Cardiac fibroblast (primary cell): ENCODE measurements around the gene GPATCH2L.

Source experiments
- DNase-seq, 2 donors: peaks; one replicate each; pipeline versions ENCODE4 v3.0.0 to v3.0.0-alpha.2; 2010; ENCODE audit warnings: low read depth in 2 of 2
- H3K4me3 ChIP-seq, 2 donors: replicated peaks in 1 of 2; 1 replicate in 1 of 2; 2 replicates in 1 of 2; pipeline ENCODE4 v1.5.1; 2011; ENCODE audit warnings: low read depth in 2 of 2, low read length in 2 of 2, mild to moderate bottlenecking in 2 of 2, moderate library complexity in 1 of 2
- CTCF ChIP-seq: IDR thresholded peaks from one replicate; pipeline ENCODE4 v1.5.1; 2011; ENCODE audit warnings: low read depth, mild to moderate bottlenecking, low read length, inconsistent platforms

The GPATCH2L gene

GRCh38 chr14:76126076-76126475 lies 25.6 kb upstream of the GPATCH2L start:
- no peak for TF ChIP-seq CTCF
- DNase-seq, result no peak
- no peak overlapping the region for H3K4me3 ChIP-seq

- no peak for DNase-seq
- H3K4me3 ChIP-seq, result no peak overlapping the region
- no peak for TF ChIP-seq CTCF
Observed at GRCh38 chr14:76129851-76130576, 21.7 kb upstream of the GPATCH2L start.

- no peak for TF ChIP-seq CTCF
- no peak for DNase-seq
- H3K4me3 ChIP-seq, result no peak overlapping the region
Observed at GRCh38 chr14:76131071-76131965, 20.4 kb upstream of the GPATCH2L start.

- TF ChIP-seq CTCF, result no peak
- DNase-seq, result peak; percentile 37 to 38
- no peak overlapping the region for H3K4me3 ChIP-seq
Observed at GRCh38 chr14:76133103-76133502, 18.6 kb upstream of the GPATCH2L start.

- no peak for DNase-seq
- TF ChIP-seq CTCF, result no peak
- H3K4me3 ChIP-seq, result no peak overlapping the region
Observed at GRCh38 chr14:76134231-76134630, 17.5 kb upstream of the GPATCH2L start.

- no peak for TF ChIP-seq CTCF
- no peak for DNase-seq
- no peak overlapping the region for H3K4me3 ChIP-seq
Observed at GRCh38 chr14:76135722-76136121, 16.0 kb upstream of the GPATCH2L start.
